SK-N-SH treated with all-trans-retinoic acid at 6 μM for 48 hours (cell line): ENCODE results near the gene KLF13.

Experiments used
- ATAC-seq: fragments of 200-7000 bp; cut with Tn5 transposase; 3 replicates; pipeline ENCODE4 v1.9.1; 2020; ENCODE audit warnings: mild to moderate bottlenecking, moderate library complexity
- ARNTL ChIP-seq: fragments of 450-650 bp; formaldehyde crosslinking; IDR thresholded peaks from 2 replicates; pipeline ENCODE4 v1.5.0; 2020; ENCODE audit warnings: low read depth, mild to moderate bottlenecking, moderate library complexity, borderline replicate concordance
- BACH2 ChIP-seq: fragments of 250-450 bp; sonication (Bioruptor Pico); IDR thresholded peaks from 2 replicates; pipeline ENCODE4 v1.9.0; 2021; ENCODE audit warnings: mild to moderate bottlenecking, borderline replicate concordance
- CSDC2 ChIP-seq: fragments of 250-450 bp; sonication (Bioruptor Pico); IDR thresholded peaks from 2 replicates; pipeline ENCODE4 v1.5.0; 2020; ENCODE audit warnings: mild to moderate bottlenecking, moderate library complexity
- ESRRG ChIP-seq: fragments of 250-450 bp; sonication (Bioruptor Pico); IDR thresholded peaks from 2 replicates; pipeline ENCODE4 v1.6.1; 2021; ENCODE audit warnings: mild to moderate bottlenecking
- GLIS3 ChIP-seq: fragments of 250-450 bp; sonication (Bioruptor Pico); IDR thresholded peaks from 2 replicates; pipeline ENCODE4 v1.5.0; 2020; ENCODE audit warnings: mild to moderate bottlenecking, moderate library complexity
- ISL1 ChIP-seq: fragments of 250-450 bp; sonication (Bioruptor Pico); IDR thresholded peaks from 2 replicates; pipeline ENCODE4 v2.1.2; 2022; ENCODE audit warnings: mild to moderate bottlenecking, moderate library complexity
- OSR1 ChIP-seq: fragments of 250-450 bp; sonication (Bioruptor Pico); IDR thresholded peaks from 2 replicates; pipeline ENCODE4 v1.8.0; 2022; ENCODE audit warnings: moderate library complexity, mild to moderate bottlenecking, inconsistent platforms
- PPARA ChIP-seq: fragments of 250-450 bp; sonication (Bioruptor Pico); IDR thresholded peaks from 2 replicates; pipeline ENCODE4 v1.5.0; 2020; ENCODE audit warnings: mild to moderate bottlenecking, borderline replicate concordance
- RARB ChIP-seq: fragments of 250-450 bp; sonication (Bioruptor Pico); IDR thresholded peaks from 2 replicates; pipeline ENCODE4 v1.8.0; 2021; ENCODE audit warnings: mild to moderate bottlenecking, moderate library complexity
- SNAI2 ChIP-seq: fragments of 250-450 bp; sonication (Bioruptor Pico); IDR thresholded peaks from 2 replicates; pipeline ENCODE4 v1.5.0; 2020; ENCODE audit warnings: mild to moderate bottlenecking, moderate library complexity
- TCF4 ChIP-seq: fragments of 250-450 bp; sonication (Bioruptor Pico); IDR thresholded peaks from 2 replicates; pipeline ENCODE4 v1.8.0; 2021; ENCODE audit warnings: mild to moderate bottlenecking, moderate library complexity, borderline replicate concordance
- TOX ChIP-seq: fragments of 250-450 bp; sonication (Bioruptor Pico); IDR thresholded peaks from 2 replicates; pipeline ENCODE4 v1.8.0; 2021; ENCODE audit warnings: mild to moderate bottlenecking, moderate library complexity, borderline replicate concordance
- ZC3H10 ChIP-seq: fragments of 250-450 bp; sonication (Bioruptor Pico); IDR thresholded peaks from 2 replicates; pipeline ENCODE4 v1.5.1; 2021; ENCODE audit warnings: mild to moderate bottlenecking, moderate library complexity
- ZFP3 ChIP-seq: fragments of 250-450 bp; sonication (Bioruptor Pico); IDR thresholded peaks from 2 replicates; pipeline ENCODE4 v1.5.0; 2020; ENCODE audit warnings: mild to moderate bottlenecking, moderate library complexity
- ZFP30 ChIP-seq: fragments of 450-650 bp; formaldehyde crosslinking; IDR thresholded peaks from 2 replicates; pipeline ENCODE4 v1.5.0; 2022; ENCODE audit warnings: mild to moderate bottlenecking, moderate library complexity
- ZNF565 ChIP-seq: fragments of 450-650 bp; formaldehyde crosslinking; conservative IDR thresholded peaks from 2 replicates; pipeline ENCODE4 v1.5.0; 2020; ENCODE audit warnings: low read depth, mild to moderate bottlenecking, moderate library complexity
- ZNF70 ChIP-seq: fragments of 450-650 bp; formaldehyde crosslinking; IDR thresholded peaks from 2 replicates; pipeline ENCODE4 v1.5.0; 2020; ENCODE audit warnings: mild to moderate bottlenecking, moderate library complexity
- ZNF8 ChIP-seq: fragments of 450-650 bp; formaldehyde crosslinking; IDR thresholded peaks from 2 replicates; pipeline ENCODE4 v1.5.0; 2020; ENCODE audit warnings: mild to moderate bottlenecking, moderate library complexity
- TF ChIP-seq, protein P1 (sequence below): fragments of 250-450 bp; sonication (Bioruptor Pico); IDR thresholded peaks from 2 replicates; pipeline ENCODE4 v1.8.0; 2021; ENCODE audit warnings: low read depth, mild to moderate bottlenecking, moderate library complexity, borderline replicate concordance
- TF ChIP-seq, protein P2 (sequence below): fragments of 250-450 bp; sonication (Bioruptor Pico); IDR thresholded peaks from 2 replicates; pipeline ENCODE4 v1.5.0; 2020; ENCODE audit warnings: mild to moderate bottlenecking, moderate library complexity
- TF ChIP-seq, protein P3 (sequence below): fragments of 250-450 bp; sonication (Bioruptor Pico); IDR thresholded peaks from 2 replicates; pipeline ENCODE4 v1.5.1; 2021; ENCODE audit warnings: mild to moderate bottlenecking, moderate library complexity
- TF ChIP-seq, protein P4 (sequence below): fragments of 250-450 bp; sonication (Bioruptor Pico); IDR thresholded peaks from 2 replicates; pipeline ENCODE4 v1.8.0; 2020; ENCODE audit warnings: mild to moderate bottlenecking, moderate library complexity, borderline replicate concordance
- TF ChIP-seq, protein P5 (sequence below): fragments of 250-450 bp; sonication (Bioruptor Pico); IDR thresholded peaks from 2 replicates; pipeline ENCODE4 v1.5.1; 2020; ENCODE audit warnings: low read depth, mild to moderate bottlenecking, moderate library complexity

KLF13 gene

DNA sequence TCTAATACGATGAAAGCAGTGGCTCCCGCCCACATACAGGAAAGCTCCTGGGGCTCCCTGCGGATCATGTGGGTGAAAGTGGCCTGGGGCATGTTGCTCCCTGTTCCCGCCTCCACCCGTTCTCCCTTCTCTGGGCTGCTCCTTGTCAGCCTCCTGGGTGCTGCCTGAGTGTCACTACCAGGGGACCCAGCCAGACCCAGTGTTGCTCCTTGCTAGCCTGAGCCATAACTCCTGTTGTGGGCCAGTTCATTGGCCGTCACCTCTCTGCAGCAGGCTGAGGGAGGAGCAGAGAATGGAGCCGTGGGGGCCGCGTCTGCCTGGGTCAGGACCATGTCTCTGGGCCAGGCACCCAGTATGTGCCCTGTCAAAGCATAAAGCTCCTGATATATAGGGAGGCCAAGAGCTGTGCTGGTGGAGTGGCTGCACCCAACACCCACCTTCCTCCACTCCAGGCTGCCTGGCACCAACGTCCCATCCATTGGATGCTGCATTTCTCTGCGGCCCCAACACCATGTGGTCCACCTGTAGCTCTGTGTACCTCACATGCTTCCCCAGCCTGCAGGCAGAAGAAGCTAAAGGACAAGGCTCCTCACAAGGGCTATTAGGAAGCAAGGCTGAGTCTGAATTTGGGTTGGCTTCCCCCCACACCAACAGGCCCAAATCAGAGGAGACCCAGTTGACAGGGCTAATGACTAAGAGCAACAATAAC, 40.5 kb downstream of the KLF13 start:
- ATAC-seq: no peak
- no peak for TF ChIP-seq BACH2
- no peak for TF ChIP-seq TCF4

DNA sequence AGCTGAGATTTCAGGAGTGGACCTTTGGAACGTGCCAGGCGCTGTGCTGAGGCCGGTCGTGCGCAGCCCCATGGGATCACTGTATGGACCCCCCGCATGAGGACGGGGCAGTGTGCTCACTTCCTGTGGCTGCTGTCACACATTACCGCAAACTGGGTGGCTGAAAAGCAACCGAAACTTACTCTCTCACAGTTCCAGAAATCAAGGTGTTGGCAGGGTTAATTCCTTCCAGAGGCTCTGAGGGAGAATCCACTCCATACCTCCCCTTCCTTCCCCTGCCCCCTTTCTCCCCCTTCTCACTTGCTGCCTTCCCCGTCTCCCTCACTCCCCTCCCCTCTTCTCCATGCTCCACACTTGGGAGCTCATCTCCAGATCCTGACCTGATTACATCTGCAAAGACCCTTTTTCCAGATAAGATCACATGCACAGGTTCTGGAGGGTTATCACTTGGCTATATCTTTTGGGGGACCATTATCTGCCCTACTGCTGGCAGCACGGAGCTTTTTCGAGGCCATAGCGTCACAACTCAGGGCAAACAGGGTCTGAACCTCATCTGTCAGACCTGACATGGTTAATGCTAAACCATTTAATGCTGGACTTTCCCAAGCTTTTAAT, 41.2 kb downstream of the KLF13 start:
- no peak for ATAC-seq
- TF ChIP-seq ZNF565 (CRISPR knock-in tag): no peak
- TF ChIP-seq, protein P1, sequence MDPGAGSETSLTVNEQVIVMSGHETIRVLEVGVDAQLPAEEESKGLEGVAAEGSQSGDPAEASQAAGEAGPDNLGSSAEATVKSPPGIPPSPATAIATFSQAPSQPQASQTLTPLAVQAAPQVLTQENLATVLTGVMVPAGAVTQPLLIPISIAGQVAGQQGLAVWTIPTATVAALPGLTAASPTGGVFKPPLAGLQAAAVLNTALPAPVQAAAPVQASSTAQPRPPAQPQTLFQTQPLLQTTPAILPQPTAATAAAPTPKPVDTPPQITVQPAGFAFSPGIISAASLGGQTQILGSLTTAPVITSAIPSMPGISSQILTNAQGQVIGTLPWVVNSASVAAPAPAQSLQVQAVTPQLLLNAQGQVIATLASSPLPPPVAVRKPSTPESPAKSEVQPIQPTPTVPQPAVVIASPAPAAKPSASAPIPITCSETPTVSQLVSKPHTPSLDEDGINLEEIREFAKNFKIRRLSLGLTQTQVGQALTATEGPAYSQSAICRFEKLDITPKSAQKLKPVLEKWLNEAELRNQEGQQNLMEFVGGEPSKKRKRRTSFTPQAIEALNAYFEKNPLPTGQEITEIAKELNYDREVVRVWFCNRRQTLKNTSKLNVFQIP (CRISPR knock-in tag): no peak
- no peak for TF ChIP-seq ARNTL (CRISPR knock-in tag)
- TF ChIP-seq ZC3H10 (CRISPR knock-in tag): no peak
- TF ChIP-seq, protein P2, sequence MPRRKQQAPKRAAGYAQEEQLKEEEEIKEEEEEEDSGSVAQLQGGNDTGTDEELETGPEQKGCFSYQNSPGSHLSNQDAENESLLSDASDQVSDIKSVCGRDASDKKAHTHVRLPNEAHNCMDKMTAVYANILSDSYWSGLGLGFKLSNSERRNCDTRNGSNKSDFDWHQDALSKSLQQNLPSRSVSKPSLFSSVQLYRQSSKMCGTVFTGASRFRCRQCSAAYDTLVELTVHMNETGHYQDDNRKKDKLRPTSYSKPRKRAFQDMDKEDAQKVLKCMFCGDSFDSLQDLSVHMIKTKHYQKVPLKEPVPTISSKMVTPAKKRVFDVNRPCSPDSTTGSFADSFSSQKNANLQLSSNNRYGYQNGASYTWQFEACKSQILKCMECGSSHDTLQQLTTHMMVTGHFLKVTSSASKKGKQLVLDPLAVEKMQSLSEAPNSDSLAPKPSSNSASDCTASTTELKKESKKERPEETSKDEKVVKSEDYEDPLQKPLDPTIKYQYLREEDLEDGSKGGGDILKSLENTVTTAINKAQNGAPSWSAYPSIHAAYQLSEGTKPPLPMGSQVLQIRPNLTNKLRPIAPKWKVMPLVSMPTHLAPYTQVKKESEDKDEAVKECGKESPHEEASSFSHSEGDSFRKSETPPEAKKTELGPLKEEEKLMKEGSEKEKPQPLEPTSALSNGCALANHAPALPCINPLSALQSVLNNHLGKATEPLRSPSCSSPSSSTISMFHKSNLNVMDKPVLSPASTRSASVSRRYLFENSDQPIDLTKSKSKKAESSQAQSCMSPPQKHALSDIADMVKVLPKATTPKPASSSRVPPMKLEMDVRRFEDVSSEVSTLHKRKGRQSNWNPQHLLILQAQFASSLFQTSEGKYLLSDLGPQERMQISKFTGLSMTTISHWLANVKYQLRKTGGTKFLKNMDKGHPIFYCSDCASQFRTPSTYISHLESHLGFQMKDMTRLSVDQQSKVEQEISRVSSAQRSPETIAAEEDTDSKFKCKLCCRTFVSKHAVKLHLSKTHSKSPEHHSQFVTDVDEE (CRISPR knock-in tag): no peak
- TF ChIP-seq BACH2: no peak
- TF ChIP-seq, protein P3, sequence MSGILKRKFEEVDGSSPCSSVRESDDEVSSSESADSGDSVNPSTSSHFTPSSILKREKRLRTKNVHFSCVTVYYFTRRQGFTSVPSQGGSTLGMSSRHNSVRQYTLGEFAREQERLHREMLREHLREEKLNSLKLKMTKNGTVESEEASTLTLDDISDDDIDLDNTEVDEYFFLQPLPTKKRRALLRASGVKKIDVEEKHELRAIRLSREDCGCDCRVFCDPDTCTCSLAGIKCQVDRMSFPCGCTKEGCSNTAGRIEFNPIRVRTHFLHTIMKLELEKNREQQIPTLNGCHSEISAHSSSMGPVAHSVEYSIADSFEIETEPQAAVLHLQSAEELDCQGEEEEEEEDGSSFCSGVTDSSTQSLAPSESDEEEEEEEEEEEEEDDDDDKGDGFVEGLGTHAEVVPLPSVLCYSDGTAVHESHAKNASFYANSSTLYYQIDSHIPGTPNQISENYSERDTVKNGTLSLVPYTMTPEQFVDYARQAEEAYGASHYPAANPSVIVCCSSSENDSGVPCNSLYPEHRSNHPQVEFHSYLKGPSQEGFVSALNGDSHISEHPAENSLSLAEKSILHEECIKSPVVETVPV (CRISPR knock-in tag): no peak
- TF ChIP-seq PPARA (CRISPR knock-in tag): no peak
- TF ChIP-seq CSDC2 (CRISPR knock-in tag): no peak
- no peak for TF ChIP-seq ZNF8 (CRISPR knock-in tag)
- TF ChIP-seq, protein P4, sequence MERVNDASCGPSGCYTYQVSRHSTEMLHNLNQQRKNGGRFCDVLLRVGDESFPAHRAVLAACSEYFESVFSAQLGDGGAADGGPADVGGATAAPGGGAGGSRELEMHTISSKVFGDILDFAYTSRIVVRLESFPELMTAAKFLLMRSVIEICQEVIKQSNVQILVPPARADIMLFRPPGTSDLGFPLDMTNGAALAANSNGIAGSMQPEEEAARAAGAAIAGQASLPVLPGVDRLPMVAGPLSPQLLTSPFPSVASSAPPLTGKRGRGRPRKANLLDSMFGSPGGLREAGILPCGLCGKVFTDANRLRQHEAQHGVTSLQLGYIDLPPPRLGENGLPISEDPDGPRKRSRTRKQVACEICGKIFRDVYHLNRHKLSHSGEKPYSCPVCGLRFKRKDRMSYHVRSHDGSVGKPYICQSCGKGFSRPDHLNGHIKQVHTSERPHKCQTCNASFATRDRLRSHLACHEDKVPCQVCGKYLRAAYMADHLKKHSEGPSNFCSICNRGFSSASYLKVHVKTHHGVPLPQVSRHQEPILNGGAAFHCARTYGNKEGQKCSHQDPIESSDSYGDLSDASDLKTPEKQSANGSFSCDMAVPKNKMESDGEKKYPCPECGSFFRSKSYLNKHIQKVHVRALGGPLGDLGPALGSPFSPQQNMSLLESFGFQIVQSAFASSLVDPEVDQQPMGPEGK (CRISPR knock-in tag): no peak
- no peak for TF ChIP-seq OSR1 (CRISPR knock-in tag)
- TF ChIP-seq GLIS3: no peak
- TF ChIP-seq ZFP3 (CRISPR knock-in tag): no peak
- no peak for TF ChIP-seq ESRRG (CRISPR knock-in tag)
- TF ChIP-seq, protein P5, sequence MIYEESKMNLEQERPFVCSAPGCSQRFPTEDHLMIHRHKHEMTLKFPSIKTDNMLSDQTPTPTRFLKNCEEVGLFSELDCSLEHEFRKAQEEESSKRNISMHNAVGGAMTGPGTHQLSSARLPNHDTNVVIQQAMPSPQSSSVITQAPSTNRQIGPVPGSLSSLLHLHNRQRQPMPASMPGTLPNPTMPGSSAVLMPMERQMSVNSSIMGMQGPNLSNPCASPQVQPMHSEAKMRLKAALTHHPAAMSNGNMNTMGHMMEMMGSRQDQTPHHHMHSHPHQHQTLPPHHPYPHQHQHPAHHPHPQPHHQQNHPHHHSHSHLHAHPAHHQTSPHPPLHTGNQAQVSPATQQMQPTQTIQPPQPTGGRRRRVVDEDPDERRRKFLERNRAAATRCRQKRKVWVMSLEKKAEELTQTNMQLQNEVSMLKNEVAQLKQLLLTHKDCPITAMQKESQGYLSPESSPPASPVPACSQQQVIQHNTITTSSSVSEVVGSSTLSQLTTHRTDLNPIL (CRISPR knock-in tag): no peak
- no peak for TF ChIP-seq SNAI2

DNA sequence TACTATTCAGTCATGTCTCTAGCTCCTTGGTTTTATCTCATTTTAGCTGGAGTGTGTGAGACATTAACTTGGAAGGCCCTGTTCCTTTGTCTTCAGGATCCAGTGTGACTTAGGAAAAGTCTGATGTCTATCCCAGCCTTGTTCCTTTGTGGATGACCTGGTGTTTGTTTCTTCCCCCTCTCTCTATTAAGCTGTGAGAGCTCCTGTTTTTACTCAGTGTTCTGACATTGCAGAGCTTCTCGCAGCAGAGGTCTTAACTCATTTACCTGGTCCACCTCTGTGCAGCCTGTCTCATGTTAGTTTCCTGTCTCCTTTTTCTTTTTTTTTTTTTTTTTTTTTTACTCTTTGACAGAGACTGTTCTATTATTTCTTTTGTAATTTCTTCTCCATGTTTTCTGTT, 43.1 kb downstream of the KLF13 start:
- ATAC-seq: no peak
- no peak for TF ChIP-seq GLIS3
- no peak for TF ChIP-seq ZNF70 (CRISPR knock-in tag)
- TF ChIP-seq TCF4: no peak
- TF ChIP-seq, protein P3 (CRISPR knock-in tag): no peak
- TF ChIP-seq BACH2: no peak
- TF ChIP-seq TOX (CRISPR knock-in tag): no peak
- no peak for TF ChIP-seq OSR1 (CRISPR knock-in tag)
- no peak for TF ChIP-seq ZNF8 (CRISPR knock-in tag)
- TF ChIP-seq, protein P1 (CRISPR knock-in tag): no peak
- TF ChIP-seq, protein P4 (CRISPR knock-in tag): no peak
- TF ChIP-seq CSDC2 (CRISPR knock-in tag): no peak
- no peak for TF ChIP-seq RARB (CRISPR knock-in tag)
- TF ChIP-seq ZFP30 (CRISPR knock-in tag): no peak
- TF ChIP-seq ISL1: no peak
- no peak for TF ChIP-seq ZC3H10 (CRISPR knock-in tag)
